Jurkat, Clone E6-1 (cell line): ENCODE results near the gene RFPL4AL1. TPM values are rescaled to one million over a fixed set of nuclear protein-coding genes. Genes with fewer than 3 reads are reported as not detected.
A peak's percentile ranks its signal among the peaks of the same experiment; 100 is the strongest.
"Not testable (repeated sequence)": the region's sequence is repeated elsewhere in the genome, so short reads cannot be mapped to it uniquely, and the experiment has no call there.

Experiments
- DNase-seq: peaks from one replicate; pipeline ENCODE4 v3.0.0-alpha.2; 2011; ENCODE audit warnings: low read depth, low spot score
- H3K4me3 ChIP-seq: 2 replicates; pipeline ENCODE4 v1.5.1; 2011; ENCODE audit warnings: mild to moderate bottlenecking, low read length, control low read depth, moderate library complexity
- polyA plus RNA-seq: library from polyadenylated mRNA; unstranded; fragments of >200 nt; gene quantifications from one replicate; pipeline ENCODE4 v1.2.1, GENCODE V29; 2012; ENCODE audit warnings: missing spikeins; ENCODE audit not compliant: insufficient read length, insufficient read depth

RFPL4AL1 gene
- not detected for polyA plus RNA-seq

DNA sequence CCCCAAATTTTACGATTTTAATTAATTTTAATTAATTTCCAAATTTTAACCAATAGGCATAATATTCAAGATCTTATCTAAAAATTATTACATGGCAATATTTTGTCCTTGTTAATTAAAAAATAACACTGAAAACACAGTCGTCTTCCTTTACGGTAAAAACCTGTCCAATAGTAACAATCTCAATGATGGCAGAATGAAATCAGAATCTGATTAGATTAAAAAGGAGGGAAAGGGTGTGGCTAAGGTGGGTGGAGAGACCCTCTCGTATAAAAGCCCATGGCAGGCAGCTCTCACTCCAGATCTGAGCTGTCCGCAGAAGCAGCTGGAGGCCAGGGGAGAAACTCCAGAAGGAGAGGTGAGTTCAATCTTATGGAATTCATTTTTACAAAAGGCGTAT lies at the start of gene RFPL4AL1:
TSS of gene RFPL4AL1 (plus strand) at position 301 of the 400 bp plus-strand sequence. CDS start 2,687 bp downstream, outside the sequence.
- H3K4me3 ChIP-seq, DNase-seq: not testable (repeated sequence)

DNA sequence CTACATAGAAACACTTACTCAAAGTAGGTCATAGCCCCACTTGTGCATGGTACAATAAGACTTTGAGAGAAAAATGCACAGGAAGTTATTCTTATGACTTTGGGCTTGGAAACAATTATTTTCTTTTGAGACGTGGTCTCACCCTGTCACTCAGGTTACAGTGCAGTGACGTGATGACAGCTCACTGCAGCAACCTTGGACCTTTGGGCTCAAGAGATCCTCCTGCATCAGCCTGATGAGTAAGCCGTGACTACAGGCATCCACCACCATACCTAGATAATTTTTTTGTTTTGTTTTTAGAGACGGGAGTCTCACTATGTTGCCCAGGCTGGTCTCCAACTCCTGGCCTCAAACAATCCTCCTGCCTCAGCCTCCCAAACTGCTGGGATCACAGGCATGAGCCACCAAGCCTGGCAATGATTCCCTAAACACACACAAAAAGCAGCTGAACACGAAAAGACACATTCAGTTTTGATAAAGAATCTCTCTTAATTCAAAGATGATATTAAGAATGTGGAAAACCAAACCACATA lies 48.6 kb upstream of the RFPL4AL1 start:
- no peak for DNase-seq

DNA sequence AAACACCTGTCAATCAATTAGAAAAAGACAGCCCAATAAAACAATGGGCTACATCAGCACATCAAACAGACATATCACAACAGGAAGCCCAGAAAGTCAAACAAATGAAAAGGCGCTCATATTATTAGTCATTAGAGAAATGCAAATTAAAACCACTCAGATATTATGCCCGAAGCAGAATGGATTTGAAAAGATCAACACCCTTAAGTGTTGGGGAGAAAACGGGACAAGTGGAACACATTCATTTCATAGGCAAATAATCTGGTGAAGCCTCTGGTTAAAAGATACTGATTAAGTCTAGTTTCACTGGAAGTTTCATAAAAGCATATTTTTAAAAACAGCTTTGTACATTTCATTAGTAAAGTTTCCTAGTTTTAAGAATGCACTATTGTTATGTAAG lies 48.1 kb upstream of the RFPL4AL1 start:
- DNase-seq, result no peak
- H3K4me3 ChIP-seq, result no peak overlapping the region

More for the DNA sequence above, 48.6 kb upstream of the RFPL4AL1 start:
- H3K4me3 ChIP-seq, result no peak overlapping the region

DNA sequence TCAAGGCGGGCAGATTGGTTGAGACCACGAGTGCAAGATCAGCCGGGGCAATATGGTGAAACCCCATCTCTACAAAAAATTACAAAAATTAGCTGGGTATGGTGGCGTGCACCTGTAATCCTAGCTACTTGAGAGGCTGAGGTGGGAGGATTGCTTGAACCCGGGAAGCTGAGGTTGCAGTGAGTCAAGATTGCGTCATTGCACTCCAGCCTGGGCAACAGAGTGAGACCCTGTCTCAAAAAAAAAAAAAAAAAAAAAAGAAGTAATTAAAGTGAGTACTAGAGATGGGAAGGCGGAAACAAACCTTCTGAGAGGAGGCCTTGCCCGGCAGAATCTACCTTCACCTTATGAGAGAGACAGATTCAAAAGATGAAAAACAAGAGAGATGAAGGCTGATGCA lies 45.4 kb upstream of the RFPL4AL1 start:
- DNase-seq, result no peak
- no peak overlapping the region for H3K4me3 ChIP-seq

DNA sequence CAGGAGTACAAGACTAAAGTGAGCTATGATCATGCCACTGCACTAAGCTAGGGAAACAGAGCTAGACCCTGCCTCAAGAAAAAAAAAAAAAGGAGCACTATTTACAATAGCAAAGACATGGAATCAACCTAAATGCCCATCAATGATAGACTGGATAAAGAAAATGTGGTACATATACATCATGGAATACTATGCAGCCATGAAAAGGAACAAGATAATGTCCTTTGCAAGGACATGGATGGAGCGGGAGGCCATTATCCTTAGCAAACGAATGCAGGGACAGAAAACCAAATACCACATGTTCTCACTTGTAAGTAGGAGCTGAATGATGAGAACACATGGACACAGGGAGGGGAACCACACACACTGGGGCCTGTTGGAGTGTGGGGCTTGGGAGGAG lies 38.5 kb upstream of the RFPL4AL1 start:
- not testable (repeated sequence) for DNase-seq, H3K4me3 ChIP-seq

DNA sequence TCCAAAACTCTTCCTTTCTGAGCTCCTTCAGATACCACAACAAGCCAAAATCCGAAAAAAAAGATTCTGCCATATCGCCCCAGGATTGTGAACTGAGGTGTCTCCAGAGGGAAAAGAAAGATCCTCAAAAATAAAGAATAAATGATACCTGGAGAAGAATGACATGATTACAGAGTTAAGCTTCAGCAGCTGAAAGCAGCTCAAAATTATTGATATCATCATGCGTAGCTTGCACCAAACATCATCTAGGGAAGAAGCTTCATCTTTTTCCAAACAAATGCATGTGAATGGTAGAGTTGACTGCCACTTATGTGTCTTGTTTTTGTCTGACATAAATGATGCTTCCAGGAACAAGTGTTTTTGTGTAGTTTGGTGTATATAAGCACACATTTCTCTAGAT lies 30.6 kb upstream of the RFPL4AL1 start, which contains the start of gene NLRP9:
TSS of gene NLRP9 (minus strand) at position 101 of the 400 bp plus-strand sequence. CDS start at position 73, 28 bp downstream.
- DNase-seq, result no peak
- H3K4me3 ChIP-seq, result no peak within 1 kb of the TSS

DNA sequence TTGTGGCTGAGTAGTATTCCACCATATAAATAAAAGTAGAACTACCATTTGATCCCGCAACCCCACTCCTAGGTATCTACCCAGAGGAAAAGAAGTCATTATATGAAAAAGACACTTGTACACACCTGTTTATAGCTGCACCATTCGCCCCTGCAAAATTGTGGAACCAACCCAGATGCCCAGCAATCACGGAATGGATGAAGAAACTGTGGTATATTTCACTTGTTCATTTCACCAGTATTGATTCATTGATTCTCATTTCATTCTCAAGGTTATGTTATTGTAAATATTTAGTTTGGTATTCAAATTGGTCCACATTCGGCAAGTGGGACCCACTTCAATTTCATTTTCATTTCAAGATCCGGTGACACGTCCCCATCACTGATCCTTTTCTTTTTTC lies 18.2 kb upstream of the RFPL4AL1 start:
- no peak overlapping the region for H3K4me3 ChIP-seq
- no peak for DNase-seq

DNA sequence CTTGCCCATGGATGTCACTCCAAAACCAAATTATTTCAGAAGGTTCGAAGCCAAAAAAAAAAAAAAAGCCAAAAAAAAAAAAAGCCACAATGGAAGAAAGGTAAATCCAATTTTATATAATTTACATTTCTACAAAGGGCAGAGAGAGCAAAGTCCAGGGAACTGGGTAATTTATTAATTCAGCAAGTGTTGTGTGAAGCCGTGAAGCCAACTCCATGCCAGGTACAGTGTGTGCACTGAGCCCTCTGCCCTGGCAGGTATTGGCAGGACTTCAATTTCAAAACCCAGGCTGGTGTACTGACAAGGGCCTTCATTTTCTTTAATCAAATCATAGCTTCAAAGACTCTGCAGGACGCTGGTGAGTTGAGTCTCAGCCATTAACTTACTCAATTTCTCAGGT lies 15.5 kb upstream of the RFPL4AL1 start:
- no peak overlapping the region for H3K4me3 ChIP-seq
- DNase-seq, result no peak

DNA sequence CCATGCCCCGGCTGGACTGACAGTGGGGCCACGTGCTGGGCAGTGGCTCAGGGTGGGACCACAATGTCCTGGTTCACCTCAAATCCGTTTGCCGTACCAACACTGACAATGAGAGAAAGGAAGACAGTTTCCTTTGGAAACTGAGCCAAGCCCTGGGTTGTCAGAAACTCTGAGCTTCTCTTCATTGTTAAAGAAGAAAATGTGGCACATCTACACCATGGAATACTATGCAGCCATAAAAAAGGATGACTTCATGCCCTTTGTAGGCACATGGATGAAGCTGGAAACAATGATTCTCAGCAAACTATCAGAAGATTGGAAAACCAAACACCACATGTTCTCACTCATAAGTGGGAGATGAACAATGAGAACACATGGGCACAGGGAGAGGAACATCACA lies 12.1 kb upstream of the RFPL4AL1 start:
- DNase-seq, H3K4me3 ChIP-seq: not testable (repeated sequence)

GRCh38 chr19:55758797-55759196 lies 10.1 kb upstream of the RFPL4AL1 start, which contains the start of gene RFPL4A:
Gene RFPL4A, plus strand, starts transcription at chr19:55759097. Its CDS starts 2,704 bp downstream, at chr19:55761801.
- H3K4me3 ChIP-seq, DNase-seq: not testable (repeated sequence)

DNA sequence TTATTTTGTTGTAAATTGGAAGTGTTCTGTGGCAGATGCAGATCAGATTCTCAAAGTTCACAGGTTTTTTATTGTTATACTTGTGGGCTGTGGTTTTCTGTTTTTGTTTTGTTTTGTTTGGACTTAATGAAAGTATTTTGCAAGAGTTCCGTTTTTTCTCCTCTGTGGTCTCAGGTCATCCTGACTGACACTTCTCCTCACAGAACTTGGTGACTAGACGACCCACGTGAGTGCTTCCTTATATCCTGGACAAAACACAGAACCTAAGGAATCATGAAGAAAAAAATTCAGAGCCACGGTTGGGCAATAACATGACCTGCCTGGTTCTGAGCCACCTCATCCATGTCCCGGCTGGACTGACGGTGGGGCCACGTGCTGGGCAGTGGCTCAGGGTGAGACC lies 2.5 kb upstream of the RFPL4AL1 start:
- no peak overlapping the region for H3K4me3 ChIP-seq
- no peak for DNase-seq

- not testable (repeated sequence) for H3K4me3 ChIP-seq
These were observed 714 bp downstream of the RFPL4AL1 start for GRCh38 chr19:55769632-55770031.

DNA sequence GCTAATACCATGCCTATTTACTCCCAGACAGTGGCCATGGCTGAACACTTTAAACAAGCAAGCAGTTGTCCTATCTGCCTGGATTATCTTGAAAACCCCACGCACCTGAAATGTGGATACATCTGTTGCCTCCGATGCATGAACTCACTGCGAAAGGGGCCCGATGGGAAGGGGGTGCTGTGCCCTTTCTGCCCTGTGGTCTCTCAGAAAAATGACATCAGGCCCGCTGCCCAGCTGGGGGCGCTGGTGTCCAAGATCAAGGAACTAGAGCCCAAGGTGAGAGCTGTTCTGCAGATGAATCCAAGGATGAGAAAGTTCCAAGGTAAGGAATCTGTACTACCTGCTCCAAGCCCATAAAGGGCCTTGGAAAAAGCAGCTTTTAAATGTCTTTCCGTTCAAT lies 8.6 kb downstream of the RFPL4AL1 start:
- DNase-seq, result no peak
- no peak overlapping the region for H3K4me3 ChIP-seq

More at GRCh38 chr19:55769632-55770031, 714 bp downstream of the RFPL4AL1 start:
- not testable (repeated sequence) for DNase-seq

GRCh38 chr19:55778331-55778730 lies 9.4 kb downstream of the RFPL4AL1 start:
- no peak overlapping the region for H3K4me3 ChIP-seq
- no peak for DNase-seq

DNA sequence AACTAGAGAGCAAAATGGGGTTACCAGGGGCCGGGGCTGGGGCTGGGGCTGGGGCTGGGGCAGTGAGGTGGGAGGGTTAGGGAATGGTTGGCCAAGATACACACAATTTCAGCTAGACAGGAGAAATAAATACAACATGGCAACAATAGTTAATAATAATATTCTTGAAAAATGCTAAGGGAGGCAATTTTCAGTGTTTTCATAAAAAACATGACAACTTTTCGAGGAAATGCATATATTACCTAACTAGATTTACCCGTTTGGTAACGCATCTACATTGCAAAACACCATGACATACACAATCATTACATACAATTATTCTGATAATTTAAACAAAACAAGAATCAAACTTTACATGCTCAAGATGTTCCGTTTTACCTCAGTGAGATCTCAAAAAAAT lies 12.2 kb downstream of the RFPL4AL1 start:
- no peak for DNase-seq
- H3K4me3 ChIP-seq, result no peak overlapping the region

DNA sequence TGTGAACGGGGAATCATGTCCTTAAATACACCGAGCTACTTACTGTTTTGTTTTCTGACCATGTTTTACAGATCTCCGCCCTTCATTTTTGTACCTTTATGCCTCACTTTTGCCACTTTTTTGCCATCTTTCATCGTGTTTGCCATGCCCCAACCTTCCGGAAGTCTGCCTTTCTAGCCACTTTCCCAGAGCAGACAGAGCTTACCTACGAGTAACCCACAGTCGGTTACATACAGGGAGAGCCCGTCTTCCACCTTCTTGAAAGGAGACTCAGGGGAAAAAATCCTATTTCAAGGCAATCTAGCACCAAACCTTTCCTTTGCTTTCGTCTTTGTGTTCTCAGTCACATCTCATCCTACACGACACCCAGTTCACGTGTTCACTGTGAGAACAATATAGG lies 26.1 kb downstream of the RFPL4AL1 start:
- no peak for DNase-seq
- H3K4me3 ChIP-seq, result no peak overlapping the region

DNA sequence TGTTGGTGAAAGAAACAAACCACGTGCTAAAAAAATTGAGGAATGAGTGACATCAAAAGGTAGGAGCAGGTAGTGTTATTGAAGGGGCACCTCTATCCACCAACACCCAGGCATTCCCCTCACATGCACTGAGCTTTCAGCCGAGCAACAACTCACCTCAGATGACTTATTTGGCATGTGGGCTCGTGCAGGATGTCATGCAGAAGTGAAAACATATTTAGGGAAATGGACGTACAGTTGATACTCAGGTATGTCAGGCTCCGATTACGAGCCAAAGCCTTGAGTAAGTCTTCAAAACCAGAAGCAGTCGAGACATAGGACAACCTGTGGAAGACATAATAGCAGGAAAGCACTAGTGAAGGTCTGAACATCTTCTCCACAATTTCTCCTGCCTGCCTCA lies 32.5 kb downstream of the RFPL4AL1 start:
- H3K4me3 ChIP-seq, result no peak overlapping the region
- DNase-seq, result no peak

GRCh38 chr19:55802281-55802680 lies 33.4 kb downstream of the RFPL4AL1 start:
- no peak for DNase-seq
- H3K4me3 ChIP-seq, result no peak overlapping the region

- DNase-seq, result peak; percentile 86
- no peak overlapping the region for H3K4me3 ChIP-seq
These were observed 40.6 kb downstream of the RFPL4AL1 start for GRCh38 chr19:55809381-55810058.

DNA sequence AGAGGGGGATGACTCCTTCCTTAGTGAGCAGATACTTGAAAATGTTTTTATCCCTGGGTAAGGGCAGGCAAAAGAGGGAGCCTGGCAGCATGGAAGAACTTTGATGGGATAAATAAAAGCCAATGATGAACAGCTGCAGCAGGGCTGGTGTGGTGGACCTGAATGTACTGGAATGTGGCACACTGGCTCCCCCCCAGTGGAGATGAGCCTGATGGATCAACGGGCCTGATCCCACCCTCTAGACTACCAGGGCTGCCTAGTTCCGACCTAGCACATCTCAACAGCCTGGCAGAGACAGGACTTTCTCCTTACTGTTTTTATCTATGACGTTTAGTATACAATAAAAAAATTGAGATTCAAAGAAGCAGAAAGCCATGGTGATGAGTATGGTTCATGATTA lies 42.4 kb downstream of the RFPL4AL1 start:
- DNase-seq, result no peak
- no peak overlapping the region for H3K4me3 ChIP-seq

GRCh38 chr19:55812449-55812848 lies 43.5 kb downstream of the RFPL4AL1 start:
- H3K4me3 ChIP-seq, result no peak overlapping the region
- no peak for DNase-seq
